ENCODE measurements around the gene HDAC4. TPM values are rescaled to one million over a fixed set of nuclear protein-coding genes. Genes with fewer than 3 reads are reported as not detected.

HDAC4 gene
- total RNA-seq, 1 donor from 2014 or later, result 7.8 TPM

DNA sequence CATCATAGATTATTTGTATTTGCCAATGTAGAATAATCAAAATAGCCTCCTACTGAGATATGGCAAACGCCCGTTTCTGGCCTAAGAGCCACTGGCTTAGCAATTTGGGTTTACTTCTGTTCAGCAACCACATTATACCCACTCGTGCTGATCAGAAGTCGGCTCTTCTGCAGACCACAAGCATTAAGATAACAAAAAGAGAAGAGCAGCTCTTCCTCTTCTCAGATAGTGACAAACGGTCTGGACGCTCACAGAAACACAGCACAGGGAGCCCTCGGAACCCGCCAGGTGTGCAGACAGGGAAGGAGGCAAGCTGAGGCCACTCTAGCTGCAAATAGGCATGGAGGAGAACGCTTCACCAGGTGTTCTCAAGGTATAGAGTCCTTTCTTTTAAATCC is 164.0 kb downstream of the HDAC4 start:
- Histone ChIP-seq H3K36me3 (ENCODE audit: control insufficient read depth, insufficient read depth, low read length) (no peaks in the 10 kb centered on the region), H3K4me3 (ENCODE audit: low read depth, low read length) (no peak overlapping the region), H3K27me3 (ENCODE audit: control insufficient read depth, insufficient read depth, low read length) (no peaks in the 10 kb centered on the region)
- DNase-seq (ENCODE audit: low read depth), result no peak
- TF ChIP-seq, protein P1, sequence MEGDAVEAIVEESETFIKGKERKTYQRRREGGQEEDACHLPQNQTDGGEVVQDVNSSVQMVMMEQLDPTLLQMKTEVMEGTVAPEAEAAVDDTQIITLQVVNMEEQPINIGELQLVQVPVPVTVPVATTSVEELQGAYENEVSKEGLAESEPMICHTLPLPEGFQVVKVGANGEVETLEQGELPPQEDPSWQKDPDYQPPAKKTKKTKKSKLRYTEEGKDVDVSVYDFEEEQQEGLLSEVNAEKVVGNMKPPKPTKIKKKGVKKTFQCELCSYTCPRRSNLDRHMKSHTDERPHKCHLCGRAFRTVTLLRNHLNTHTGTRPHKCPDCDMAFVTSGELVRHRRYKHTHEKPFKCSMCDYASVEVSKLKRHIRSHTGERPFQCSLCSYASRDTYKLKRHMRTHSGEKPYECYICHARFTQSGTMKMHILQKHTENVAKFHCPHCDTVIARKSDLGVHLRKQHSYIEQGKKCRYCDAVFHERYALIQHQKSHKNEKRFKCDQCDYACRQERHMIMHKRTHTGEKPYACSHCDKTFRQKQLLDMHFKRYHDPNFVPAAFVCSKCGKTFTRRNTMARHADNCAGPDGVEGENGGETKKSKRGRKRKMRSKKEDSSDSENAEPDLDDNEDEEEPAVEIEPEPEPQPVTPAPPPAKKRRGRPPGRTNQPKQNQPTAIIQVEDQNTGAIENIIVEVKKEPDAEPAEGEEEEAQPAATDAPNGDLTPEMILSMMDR (IDR thresholded peaks at IDR 0.05; ENCODE audit: insufficient read depth, low read length, poor library complexity, severe bottlenecking), result no peak

DNA sequence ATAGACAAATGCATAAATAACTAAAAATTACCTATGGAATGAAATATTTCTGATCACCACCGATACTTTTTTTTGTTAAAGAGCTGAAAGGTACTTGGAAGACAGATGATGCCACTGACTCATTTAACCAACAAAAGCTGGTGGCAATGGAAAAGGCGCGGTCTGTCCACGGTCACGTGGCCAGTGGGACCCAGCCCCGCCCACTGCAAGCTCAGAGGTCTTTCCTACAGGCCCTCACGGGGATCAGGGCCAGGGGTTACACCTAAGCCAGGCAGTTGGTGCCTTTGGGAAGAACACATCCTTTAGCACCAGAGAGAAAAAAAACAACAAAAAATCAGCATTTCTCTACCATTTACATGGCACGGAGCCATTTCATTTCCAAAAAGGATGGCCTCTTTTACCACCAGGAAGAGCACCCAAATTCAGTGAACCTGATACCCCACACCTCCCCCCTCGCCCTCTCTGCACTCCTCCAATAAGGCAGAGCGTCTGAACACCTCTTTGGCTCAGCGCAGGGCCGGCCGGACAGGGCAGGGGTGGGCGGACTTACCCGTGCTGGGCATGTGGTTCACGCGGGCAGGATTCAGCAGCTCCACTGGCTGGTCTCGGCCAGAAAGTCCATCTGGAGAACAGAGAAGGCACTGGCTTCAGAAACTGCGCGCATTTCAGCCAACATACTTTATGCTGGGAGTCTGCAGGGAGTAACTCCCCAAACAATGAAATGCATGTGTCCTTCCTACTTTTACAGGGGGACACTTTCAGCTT is 164.6 kb downstream of the HDAC4 start:
- TF ChIP-seq, protein P1 (IDR thresholded peaks at IDR 0.05; ENCODE audit: insufficient read depth, low read length, poor library complexity, severe bottlenecking), result no peak

DNA sequence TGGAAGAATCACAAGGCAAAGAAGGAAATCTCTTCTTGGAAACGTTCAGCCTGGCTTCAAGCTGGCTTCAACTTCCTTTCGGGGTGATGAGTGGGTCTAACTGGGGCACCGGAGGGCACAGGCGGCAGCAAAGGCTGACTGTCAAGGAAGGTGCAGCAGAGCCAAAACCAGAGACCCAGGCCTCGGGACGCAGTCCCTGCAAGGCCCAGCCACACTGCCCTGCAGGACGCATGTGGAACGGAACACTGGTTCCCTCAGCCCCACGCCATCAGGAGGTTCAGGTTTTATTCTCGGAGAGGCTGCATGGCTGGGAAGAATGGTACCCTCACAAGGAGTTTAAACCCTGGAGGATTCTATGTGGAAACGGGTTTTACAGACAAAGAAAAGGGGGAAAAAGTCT is 165.5 kb downstream of the HDAC4 start:
- no peak overlapping the region for H3K4me3 ChIP-seq (ENCODE audit: low read depth, low read length)
- DNase-seq (ENCODE audit: low read depth), result no peak
- no peaks in the 10 kb centered on the region for H3K27me3 ChIP-seq (ENCODE audit: control insufficient read depth, insufficient read depth, low read length)
- TF ChIP-seq, protein P1 (IDR thresholded peaks at IDR 0.05; ENCODE audit: insufficient read depth, low read length, poor library complexity, severe bottlenecking), result no peak
- H3K36me3 ChIP-seq (ENCODE audit: control insufficient read depth, insufficient read depth, low read length), result no peaks in the 10 kb centered on the region

More for the DNA sequence above, 164.6 kb downstream of the HDAC4 start:
- Histone ChIP-seq H3K4me3 (ENCODE audit: low read depth, low read length) (no peak overlapping the region), H3K27me3 (ENCODE audit: control insufficient read depth, insufficient read depth, low read length) (no peaks in the 10 kb centered on the region), H3K36me3 (ENCODE audit: control insufficient read depth, insufficient read depth, low read length) (no peaks in the 10 kb centered on the region)
- DNase-seq (ENCODE audit: low read depth), result no peak

DNA sequence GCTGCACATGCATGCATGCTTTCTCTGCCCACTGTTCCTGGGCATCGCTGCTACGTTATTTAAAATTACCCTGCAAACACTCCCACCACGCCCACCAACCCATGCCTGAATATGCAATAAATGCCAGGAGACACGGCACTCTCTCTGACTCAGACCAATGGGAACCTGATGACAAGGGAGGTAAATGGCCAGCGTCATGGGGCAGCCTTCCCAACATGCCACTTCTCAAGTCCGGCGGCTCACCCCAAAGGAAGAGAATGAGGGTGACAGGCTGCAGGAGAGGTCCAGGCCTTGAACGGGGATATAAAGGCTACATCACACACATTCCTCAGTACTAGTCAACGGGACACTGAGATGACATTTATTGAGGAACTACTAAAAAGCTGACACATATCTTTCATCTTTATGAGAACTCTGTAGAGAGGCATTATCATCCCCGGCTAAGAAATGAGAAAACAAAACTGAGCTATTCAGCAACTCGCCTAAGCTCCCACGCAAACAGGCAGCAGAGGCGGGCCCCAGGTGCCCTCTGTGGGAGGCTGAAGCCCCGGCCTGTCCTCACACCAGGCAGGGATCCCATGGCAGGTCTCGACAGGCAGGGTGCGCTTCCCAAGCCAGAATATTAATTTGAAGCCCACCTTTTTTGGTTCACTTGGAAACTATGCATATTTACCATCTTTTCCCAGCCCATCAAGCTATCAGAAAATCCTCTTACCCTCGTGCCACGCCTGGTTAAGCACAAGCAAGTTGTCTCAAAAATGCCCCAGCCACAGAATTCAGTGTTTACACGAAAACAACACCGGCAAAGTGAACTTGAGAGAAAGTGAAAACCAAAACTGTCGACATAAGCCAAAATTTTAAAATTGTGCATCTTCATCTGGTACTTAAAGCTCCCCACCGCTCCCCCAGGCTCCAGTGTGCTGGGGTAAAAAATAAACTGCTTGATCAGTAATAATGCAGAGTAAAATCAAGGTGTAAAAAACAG is 166.3 kb downstream of the HDAC4 start:
- no peaks in the 10 kb centered on the region for H3K27me3 ChIP-seq (ENCODE audit: control insufficient read depth, insufficient read depth, low read length)
- H3K36me3 ChIP-seq (ENCODE audit: control insufficient read depth, insufficient read depth, low read length), result no peaks in the 10 kb centered on the region
- H3K4me3 ChIP-seq (ENCODE audit: low read depth, low read length), result no peak overlapping the region
- no peak for DNase-seq (ENCODE audit: low read depth)
- TF ChIP-seq, protein P1 (IDR thresholded peaks at IDR 0.05; ENCODE audit: insufficient read depth, low read length, poor library complexity, severe bottlenecking), result no peak

DNA sequence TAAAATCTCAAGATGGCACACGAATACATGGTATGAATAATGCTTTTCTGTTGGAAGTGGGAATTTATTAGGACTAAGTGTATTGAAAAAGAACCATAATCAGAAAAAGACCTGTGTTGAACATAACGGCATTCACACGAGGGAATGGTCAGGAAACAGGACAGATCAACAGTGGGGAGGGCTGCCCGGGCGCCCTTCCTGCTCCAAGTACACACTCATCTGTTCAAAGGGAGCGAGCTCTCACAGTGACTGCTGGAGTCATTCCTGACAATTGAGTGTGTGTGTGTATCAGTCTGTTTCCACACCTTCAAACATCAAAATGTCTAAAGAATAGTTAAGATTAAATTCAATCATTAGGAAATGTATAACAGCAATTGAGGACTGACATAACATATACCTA is 167.2 kb downstream of the HDAC4 start:
- Histone ChIP-seq H3K4me3 (ENCODE audit: low read depth, low read length) (no peak overlapping the region), H3K36me3 (ENCODE audit: control insufficient read depth, insufficient read depth, low read length) (no peaks in the 10 kb centered on the region), H3K27me3 (ENCODE audit: control insufficient read depth, insufficient read depth, low read length) (no peaks in the 10 kb centered on the region)
- TF ChIP-seq, protein P1 (IDR thresholded peaks at IDR 0.05; ENCODE audit: insufficient read depth, low read length, poor library complexity, severe bottlenecking), result no peak
- DNase-seq (ENCODE audit: low read depth), result no peak

All from kidney epithelial cell (primary cell).